Upper lobe of right lung (tissue), 1 donor: ENCODE data around the gene SLC39A11. TPM values are rescaled to one million over a fixed set of nuclear protein-coding genes. Genes with fewer than 3 reads are reported as not detected.
"Not testable (repeated sequence)": the region's sequence is repeated elsewhere in the genome, so short reads cannot be mapped to it uniquely, and the experiment has no call there.

ENCODE experiments used
- ATAC-seq: fragments of 200-7000 bp; cut with Tn5 transposase; one replicate; pipeline ENCODE4 v1.9.1; 2020; ENCODE audit warnings: mild to moderate bottlenecking, moderate library complexity
- DNase-seq: peaks from one replicate; pipeline ENCODE4 v3.0.0-alpha.2; 2020
- H3K27ac ChIP-seq: fragments of 200-600 bp; one replicate; pipeline ENCODE4 v1.8.0; 2022
- H3K27me3 ChIP-seq: fragments of 200-600 bp; one replicate; pipeline ENCODE4 v1.8.0; 2022; ENCODE audit warnings: mild to moderate bottlenecking
- H3K36me3 ChIP-seq: fragments of 200-600 bp; one replicate; pipeline ENCODE4 v1.8.0; 2022
- H3K4me1 ChIP-seq: fragments of 200-600 bp; one replicate; pipeline ENCODE4 v1.8.0; 2022
- H3K4me3 ChIP-seq: fragments of 200-600 bp; one replicate; pipeline ENCODE4 v1.8.0; 2022; ENCODE audit warnings: mild to moderate bottlenecking
- H3K9me3 ChIP-seq: fragments of 200-600 bp; one replicate; pipeline ENCODE4 v1.8.0; 2022
- CTCF ChIP-seq: fragments of 200-600 bp; IDR thresholded peaks from one replicate; pipeline ENCODE4 v1.8.0; 2022; ENCODE audit warnings: antibody characterized with exemption
- intact Hi-C: fragments of 100-400 bp; cut with DNase I; formaldehyde crosslinking; loops from one replicate; pipeline ENCODE4 v1.11.0; 2022
- total RNA-seq: library from RNA; stranded (reverse); fragmentation: NEBNext Ultra II Directional; extraction: Animal tissue kit (Norgen Biotek cat#: 25700); gene quantifications from one replicate; pipeline ENCODE4 v1.2.1, GENCODE V29; 2021
- donor health status: DM: no; HTN: yes; CAD: no; lungs with severe emphysema.

Gene SLC39A11
- total RNA-seq, 1 donor from 2014 or later, result 33.7 TPM

DNA sequence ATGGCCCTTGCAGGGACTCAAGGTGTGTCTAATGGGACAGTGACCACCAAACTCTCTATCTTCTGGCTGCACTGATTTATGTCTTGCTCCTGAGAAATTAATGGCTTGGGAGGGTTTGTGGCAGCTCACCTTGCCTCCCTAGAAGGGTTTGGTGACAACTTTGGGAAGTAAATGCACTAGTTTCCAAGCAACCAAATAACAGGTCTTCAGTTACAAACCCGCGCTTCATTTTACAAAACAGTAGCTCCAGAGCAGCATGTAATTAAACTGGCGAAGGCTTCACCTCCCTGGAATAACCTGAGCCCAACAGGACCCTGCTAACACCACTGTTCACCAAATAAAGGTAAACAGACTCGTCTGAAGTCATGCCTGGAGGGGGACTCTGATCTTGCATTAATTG lies 318.3 kb downstream of the SLC39A11 start:
- Histone ChIP-seq H3K9me3 (no peaks in the 10 kb centered on the region), H3K27me3 (no peaks in the 10 kb centered on the region), H3K36me3 (no peaks in the 10 kb centered on the region), H3K27ac (no peak overlapping the region), H3K4me3 (no peak overlapping the region), H3K4me1 (no peaks in the 10 kb centered on the region)
- no peak for TF ChIP-seq CTCF
- intact Hi-C loops, result no loop called here
- DNase-seq (no peak), ATAC-seq (no peak)

DNA sequence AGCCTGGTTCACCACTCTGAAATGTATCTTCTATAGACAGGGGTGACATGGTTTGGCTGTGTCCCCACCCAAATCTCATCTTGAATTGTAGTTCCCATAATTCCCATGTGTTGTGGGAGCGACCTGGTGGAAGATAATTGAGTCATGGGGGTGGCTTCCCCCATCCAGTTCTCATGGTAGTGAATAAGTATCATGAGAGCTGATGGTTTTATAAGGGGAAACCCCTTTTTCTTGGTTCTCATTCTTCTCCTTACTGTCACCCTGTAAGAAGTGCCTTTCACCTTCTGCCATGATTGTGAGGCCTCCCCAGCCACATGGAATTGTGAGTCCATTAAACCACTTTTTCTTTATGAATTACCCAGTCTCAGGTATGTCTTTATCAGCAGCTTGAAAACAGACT lies 319.3 kb downstream of the SLC39A11 start:
- intact Hi-C loops, H3K27ac ChIP-seq, ATAC-seq: not testable (repeated sequence)

GRCh38 chr17:72772331-72772821 lies 320.1 kb downstream of the SLC39A11 start:
- Histone ChIP-seq H3K36me3 (no peaks in the 10 kb centered on the region), H3K9me3 (no peaks in the 10 kb centered on the region), H3K4me3 (no peak overlapping the region), H3K27ac (no peak overlapping the region), H3K27me3 (no peaks in the 10 kb centered on the region), H3K4me1 (no peaks in the 10 kb centered on the region)
- no peak for DNase-seq
- intact Hi-C loops, result no loop called here
- TF ChIP-seq CTCF, result no peak
- ATAC-seq, result no peak

More for the DNA sequence above, 319.3 kb downstream of the SLC39A11 start:
- H3K4me1 ChIP-seq, H3K36me3 ChIP-seq, H3K27me3 ChIP-seq, H3K9me3 ChIP-seq, H3K4me3 ChIP-seq, DNase-seq: not testable (repeated sequence)

DNA sequence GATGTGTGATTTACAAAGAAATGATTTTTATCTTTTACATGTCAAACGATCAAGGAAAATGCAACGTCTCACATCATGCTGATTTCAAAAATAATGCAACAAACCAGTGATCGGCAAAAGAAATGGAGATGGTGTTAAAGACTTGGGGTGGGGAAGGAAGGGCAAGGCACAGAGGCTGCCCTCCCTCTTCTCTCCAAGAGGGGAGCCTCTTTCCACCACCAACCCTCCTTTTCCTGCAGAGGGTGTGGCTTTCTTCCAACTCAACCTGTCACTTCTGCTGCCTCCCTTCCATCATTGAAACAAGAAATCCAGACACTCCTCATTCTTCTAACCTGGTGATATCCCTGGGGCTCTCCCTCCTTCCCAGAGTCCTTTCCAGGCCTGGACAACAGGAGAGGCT lies 320.8 kb downstream of the SLC39A11 start:
- Histone ChIP-seq H3K4me3 (no peak overlapping the region), H3K4me1 (no peaks in the 10 kb centered on the region), H3K36me3 (no peaks in the 10 kb centered on the region), H3K9me3 (no peaks in the 10 kb centered on the region), H3K27me3 (no peaks in the 10 kb centered on the region), H3K27ac (no peak overlapping the region)
- DNase-seq (no peak), ATAC-seq (no peak)
- intact Hi-C loops, result no loop called here
- TF ChIP-seq CTCF, result no peak

DNA sequence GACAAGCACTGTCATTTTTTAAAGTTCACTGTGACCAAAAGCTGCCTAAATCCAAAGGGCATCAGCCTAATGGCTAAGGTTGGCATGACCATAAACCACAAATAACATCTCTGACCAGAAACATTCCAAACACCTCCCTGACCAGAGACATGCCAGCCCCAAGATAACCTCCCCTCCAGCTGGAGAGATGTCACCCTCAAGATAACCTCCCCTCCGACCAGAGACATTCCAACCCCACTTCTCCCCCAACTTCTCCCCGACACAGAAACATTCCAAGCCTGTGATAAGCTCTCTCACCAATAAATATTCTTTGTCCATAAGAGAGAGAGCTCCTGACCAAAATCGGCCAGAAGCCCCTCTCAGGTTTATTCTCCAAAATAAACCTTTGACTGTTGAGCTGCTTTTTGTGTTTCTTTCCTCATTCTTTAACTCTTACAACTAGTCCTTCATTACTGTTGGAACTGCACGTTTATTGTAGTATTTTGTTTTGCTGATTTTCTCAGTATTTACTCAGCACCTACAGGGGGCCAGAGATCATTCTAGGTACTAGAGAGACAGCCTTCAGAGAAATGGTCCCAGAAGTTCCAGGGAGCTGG lies 325.6 kb downstream of the SLC39A11 start:
- no peak for DNase-seq
- TF ChIP-seq CTCF, result no peak
- no peak overlapping the region for H3K4me3 ChIP-seq
- no peaks in the 10 kb centered on the region for H3K9me3 ChIP-seq
- H3K27me3 ChIP-seq, result no peaks in the 10 kb centered on the region
- intact Hi-C loops, result no loop called here
- no peaks in the 10 kb centered on the region for H3K36me3 ChIP-seq
- ATAC-seq, result no peak
- no peak overlapping the region for H3K27ac ChIP-seq
- no peaks in the 10 kb centered on the region for H3K4me1 ChIP-seq

DNA sequence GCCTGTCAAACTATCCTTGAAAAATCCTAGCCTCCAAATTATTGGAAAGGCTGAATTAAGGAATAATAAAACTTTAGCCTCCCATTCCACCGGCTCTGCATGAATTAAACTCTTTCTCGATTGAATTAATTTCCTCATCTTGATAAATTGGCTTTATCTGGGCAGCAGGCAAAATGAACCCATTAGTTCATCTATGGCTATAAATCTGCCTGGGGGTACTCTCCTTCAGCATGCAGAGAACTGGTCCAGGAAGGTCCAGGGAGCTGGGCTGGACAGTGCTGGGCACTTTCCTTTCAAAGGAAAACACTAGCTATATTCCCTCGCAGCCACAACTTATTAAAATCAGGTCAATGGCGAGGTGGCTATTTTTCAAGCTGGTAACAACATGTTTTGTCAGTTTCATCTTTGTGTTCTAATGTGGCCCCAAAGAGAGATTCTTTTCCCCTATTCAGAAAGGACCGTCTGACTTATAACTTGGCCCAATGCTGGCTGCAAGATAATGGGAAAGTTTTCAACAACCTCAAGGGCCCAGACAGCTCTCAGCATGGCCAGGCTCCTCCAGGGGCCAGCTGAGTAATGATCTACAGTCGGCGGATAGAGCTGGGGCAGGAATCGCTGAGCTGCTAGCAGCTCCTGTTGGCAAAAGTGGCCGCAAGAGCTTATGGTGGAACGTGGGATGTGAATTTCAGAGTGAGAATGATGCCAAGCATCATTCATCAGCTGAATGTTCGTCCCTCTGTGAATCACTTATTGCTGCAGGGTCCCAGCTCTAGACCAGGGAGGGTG lies 326.9 kb downstream of the SLC39A11 start:
- Histone ChIP-seq H3K9me3 (no peaks in the 10 kb centered on the region), H3K4me3 (no peak overlapping the region), H3K4me1 (no peaks in the 10 kb centered on the region), H3K27ac (no peak overlapping the region), H3K27me3 (no peaks in the 10 kb centered on the region), H3K36me3 (no peaks in the 10 kb centered on the region)
- DNase-seq (no peak), ATAC-seq (no peak)
- intact Hi-C loops, result no loop called here
- TF ChIP-seq CTCF, result no peak
